ENCODE data around the gene NFYC.

DNA sequence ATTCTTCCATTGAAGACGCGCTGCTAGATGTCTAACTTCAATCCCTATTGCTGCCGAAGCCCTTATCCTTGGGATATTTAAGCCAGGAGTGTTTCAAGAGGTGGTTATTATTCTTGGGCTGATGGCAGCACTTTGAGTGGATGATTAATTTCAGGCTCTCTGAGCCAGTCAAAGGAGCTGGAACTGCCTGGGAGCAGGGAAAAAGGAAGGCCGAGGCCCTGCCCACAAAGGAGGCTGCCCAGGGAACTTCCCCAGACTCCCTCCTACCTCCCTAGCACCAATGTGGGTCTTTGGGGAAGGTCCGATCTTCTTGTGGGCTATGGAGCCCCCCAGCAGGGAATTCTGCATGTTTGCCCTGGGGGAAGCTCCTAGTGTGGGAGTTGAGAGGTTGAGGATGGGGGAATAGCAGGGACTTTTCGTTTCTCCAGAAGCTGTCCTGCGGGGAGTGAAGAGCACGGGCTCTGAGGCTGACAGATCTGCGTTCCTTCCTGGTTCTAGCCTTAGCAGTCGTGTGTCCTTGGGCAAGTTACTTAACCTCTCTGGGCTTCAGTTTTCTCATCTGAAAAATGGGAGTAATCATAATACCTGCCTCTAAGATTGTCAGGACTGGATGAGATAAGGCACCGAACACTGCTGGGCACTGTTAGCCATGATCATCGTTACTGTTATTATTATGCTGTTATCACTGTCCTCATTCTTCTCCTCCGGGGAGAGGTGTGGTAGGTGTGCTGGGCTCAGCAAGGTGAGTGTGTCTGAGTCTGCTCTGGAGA is 98.3 kb downstream of the NFYC start:
- TF ChIP-seq EZH2 (IDR thresholded peaks at IDR 0.05; ENCODE audit: insufficient read depth, poor library complexity, severe bottlenecking) = no peak
- TF ChIP-seq EZH2phosphoT487 (IDR thresholded peaks at IDR 0.05; ENCODE audit: insufficient read depth, low read depth) = no peak
